ENCODE measurements around the gene FAM89A. TPM values are rescaled to one million over a fixed set of nuclear protein-coding genes. Genes with fewer than 3 reads are reported as not detected.
"Not testable (repeated sequence)": the region's sequence is repeated elsewhere in the genome, so short reads cannot be mapped to it uniquely, and the experiment has no call there.

FAM89A gene
- total RNA-seq, 4 donors from 2014 or later = 11.1 to 63.0 (median 23.5) TPM

DNA sequence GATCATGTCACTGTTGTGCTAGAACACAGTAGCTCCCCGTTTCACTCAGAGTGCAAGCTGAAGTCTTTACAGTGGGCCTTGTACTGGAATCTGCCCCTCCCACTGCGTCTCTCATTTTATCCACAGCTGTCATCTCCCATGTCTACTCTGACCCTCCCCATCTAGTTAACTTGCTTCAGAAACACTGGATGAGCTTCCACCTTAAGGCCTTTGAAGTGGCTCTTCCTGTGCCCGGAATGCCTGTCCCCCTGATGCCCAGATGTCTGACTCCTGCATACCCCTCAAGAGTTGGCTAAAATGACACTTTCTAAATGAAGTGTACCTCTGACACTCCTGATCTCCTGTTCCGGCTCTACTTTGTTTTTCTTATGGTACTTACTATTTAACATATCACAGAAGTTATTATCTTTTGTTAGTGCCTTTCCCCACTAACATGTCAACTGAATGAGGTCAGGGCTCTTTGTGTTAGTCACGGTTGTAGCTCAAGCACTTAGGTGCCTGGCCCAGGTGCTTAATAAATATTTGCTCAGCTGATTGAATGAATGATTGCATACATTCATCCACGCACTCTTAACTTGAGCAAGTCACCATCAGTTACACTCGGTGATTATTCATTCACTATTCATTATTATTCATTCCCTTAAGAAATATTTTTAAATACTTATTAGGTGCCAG lies 47.8 kb downstream of the FAM89A start:
- TF ChIP-seq POLR2A (IDR thresholded peaks at IDR 0.05) (no peak), EP300 (IDR thresholded peaks at IDR 0.05) (no peak)
- TF ChIP-seq, protein P1, sequence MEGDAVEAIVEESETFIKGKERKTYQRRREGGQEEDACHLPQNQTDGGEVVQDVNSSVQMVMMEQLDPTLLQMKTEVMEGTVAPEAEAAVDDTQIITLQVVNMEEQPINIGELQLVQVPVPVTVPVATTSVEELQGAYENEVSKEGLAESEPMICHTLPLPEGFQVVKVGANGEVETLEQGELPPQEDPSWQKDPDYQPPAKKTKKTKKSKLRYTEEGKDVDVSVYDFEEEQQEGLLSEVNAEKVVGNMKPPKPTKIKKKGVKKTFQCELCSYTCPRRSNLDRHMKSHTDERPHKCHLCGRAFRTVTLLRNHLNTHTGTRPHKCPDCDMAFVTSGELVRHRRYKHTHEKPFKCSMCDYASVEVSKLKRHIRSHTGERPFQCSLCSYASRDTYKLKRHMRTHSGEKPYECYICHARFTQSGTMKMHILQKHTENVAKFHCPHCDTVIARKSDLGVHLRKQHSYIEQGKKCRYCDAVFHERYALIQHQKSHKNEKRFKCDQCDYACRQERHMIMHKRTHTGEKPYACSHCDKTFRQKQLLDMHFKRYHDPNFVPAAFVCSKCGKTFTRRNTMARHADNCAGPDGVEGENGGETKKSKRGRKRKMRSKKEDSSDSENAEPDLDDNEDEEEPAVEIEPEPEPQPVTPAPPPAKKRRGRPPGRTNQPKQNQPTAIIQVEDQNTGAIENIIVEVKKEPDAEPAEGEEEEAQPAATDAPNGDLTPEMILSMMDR (IDR thresholded peaks at IDR 0.05) = no peak
- no peak overlapping the region for H3K4me3 ChIP-seq
- DNase-seq (ENCODE audit: low spot score in 2 of 2) = no peak
- 85 to 86% methylated on average over 7 of the region's 7 CpGs for WGBS, 2 donors
- no peaks in the 10 kb centered on the region for H3K9me3 ChIP-seq
- no peaks in the 10 kb centered on the region for H3K27me3 ChIP-seq
- no peak overlapping the region for H3K27ac ChIP-seq
- peaks cover 0 to 3% (median 0%) of the 10 kb centered on the region in 4 donors for H3K4me1 ChIP-seq
- H3K36me3 ChIP-seq = peaks cover 0 to 59% (median 1%) of the 10 kb centered on the region in 3 donors

GRCh38 chr1:230987448-230987847 lies 52.6 kb downstream of the FAM89A start:
- DNase-seq (ENCODE audit: low spot score in 2 of 2) = no peak
- WGBS, 2 donors = 73 to 86% methylated on average over 3 of the region's 3 CpGs
- H3K9me3 ChIP-seq = no peaks in the 10 kb centered on the region
- H3K27me3 ChIP-seq = no peaks in the 10 kb centered on the region
- H3K27ac ChIP-seq = no peak overlapping the region
- TF ChIP-seq POLR2A (IDR thresholded peaks at IDR 0.05) = no peak
- TF ChIP-seq EP300 (IDR thresholded peaks at IDR 0.05) = no peak
- TF ChIP-seq, protein P1 (IDR thresholded peaks at IDR 0.05) = no peak
- peaks cover 0 to 5% (median 0%) of the 10 kb centered on the region in 4 donors for H3K4me1 ChIP-seq
- H3K36me3 ChIP-seq = peaks cover 0 to 47% (median 0%) of the 10 kb centered on the region in 3 donors
- H3K4me3 ChIP-seq = no peak overlapping the region

GRCh38 chr1:230986976-230987375 lies 53.1 kb downstream of the FAM89A start:
- no peaks in the 10 kb centered on the region for H3K27me3 ChIP-seq
- H3K27ac ChIP-seq = no peak overlapping the region
- peaks cover 0 to 42% (median 0%) of the 10 kb centered on the region in 3 donors for H3K36me3 ChIP-seq
- TF ChIP-seq EP300 (IDR thresholded peaks at IDR 0.05) (no peak), POLR2A (IDR thresholded peaks at IDR 0.05) (no peak)
- TF ChIP-seq, protein P1 (IDR thresholded peaks at IDR 0.05) = no peak
- no peaks in the 10 kb centered on the region for H3K9me3 ChIP-seq
- peaks cover 0 to 5% (median 0%) of the 10 kb centered on the region in 4 donors for H3K4me1 ChIP-seq
- no peak for DNase-seq (ENCODE audit: low spot score in 2 of 2)
- H3K4me3 ChIP-seq = no peak overlapping the region
- 60 to 70% methylated on average over 7 of the region's 7 CpGs for WGBS, 2 donors

- H3K4me3 ChIP-seq = no peak overlapping the region
- H3K27me3 ChIP-seq = no peaks in the 10 kb centered on the region
- H3K36me3 ChIP-seq = peaks cover 0 to 30% (median 0%) of the 10 kb centered on the region in 3 donors
- no peak overlapping the region for H3K27ac ChIP-seq
- 89 to 95% methylated on average over 6 of the region's 6 CpGs for WGBS, 2 donors
- H3K9me3 ChIP-seq = no peaks in the 10 kb centered on the region
- TF ChIP-seq, protein P1 (IDR thresholded peaks at IDR 0.05) = no peak
- TF ChIP-seq POLR2A (IDR thresholded peaks at IDR 0.05) = no peak
- TF ChIP-seq EP300 (IDR thresholded peaks at IDR 0.05) = no peak
- H3K4me1 ChIP-seq = peaks cover 0 to 5% (median 0%) of the 10 kb centered on the region in 4 donors
- DNase-seq (ENCODE audit: low spot score in 2 of 2) = no peak
Observed at GRCh38 chr1:230985711-230986110, 54.3 kb downstream of the FAM89A start.

- H3K27me3 ChIP-seq; H3K27ac ChIP-seq; DNase-seq (ENCODE audit: low spot score in 2 of 2); H3K4me3 ChIP-seq; H3K9me3 ChIP-seq: not testable (repeated sequence)
- WGBS, 2 donors = 56 to 65% methylated on average over 10 of the region's 10 CpGs
- peaks cover 0 to 12% (median 3%) of the 10 kb centered on the region in 4 donors for H3K4me1 ChIP-seq
- H3K36me3 ChIP-seq = peaks cover 0 to 22% (median 0%) of the 10 kb centered on the region in 3 donors
Observed at GRCh38 chr1:230984622-230985515, 55.2 kb downstream of the FAM89A start.

Data from tibial nerve (tissue), 4 donors.